Thoracic aorta (tissue), 2 donors: ENCODE measurements around the gene OIT3. TPM values are rescaled to one million over a fixed set of nuclear protein-coding genes. Genes with fewer than 3 reads are reported as not detected.

ENCODE experiments used
- ATAC-seq: fragments of 150-250 bp; one replicate; pipeline ENCODE4 v1.8.0; 2017; ENCODE audit warnings: low read depth; ENCODE audit not compliant: insufficient number of reproducible peaks, low FRiP score
- DNase-seq: peaks from one replicate; pipeline ENCODE4 v3.0.0-alpha.2; 2020; ENCODE audit warnings: low spot score
- H3K27ac ChIP-seq, 2 donors: fragments of 200-600 bp; sonication (generic); 1 replicate in 1 of 2; 2 replicates in 1 of 2; pipeline ENCODE4 v1.5.1; 2016; ENCODE audit warnings: mild to moderate bottlenecking in 2 of 2, moderate library complexity in 2 of 2
- H3K27me3 ChIP-seq: fragments of 200-600 bp; sonication (generic); replicated peaks from 2 replicates; pipeline ENCODE4 v1.6.0; 2016; ENCODE audit warnings: mild to moderate bottlenecking; ENCODE audit not compliant: insufficient read depth
- H3K36me3 ChIP-seq: fragments of 200-600 bp; sonication (generic); one replicate; pipeline ENCODE4 v1.5.1; 2016
- H3K4me1 ChIP-seq, 2 donors: fragments of 200-600 bp; sonication (generic); 1 replicate in 1 of 2; 2 replicates in 1 of 2; pipeline versions ENCODE4 v1.5.1 to v1.6.0; 2016; ENCODE audit warnings: low read depth in 2 of 2, mild to moderate bottlenecking in 1 of 2; ENCODE audit not compliant: control insufficient read depth in 1 of 2
- H3K4me3 ChIP-seq: fragments of 200-600 bp; sonication (generic); 2 replicates; pipeline ENCODE4 v1.5.1; 2016; ENCODE audit warnings: mild to moderate bottlenecking
- H3K9me3 ChIP-seq: fragments of 200-600 bp; sonication (generic); 2 replicates; pipeline ENCODE4 v1.5.1; 2016
- total RNA-seq, 2 donors: library from RNA; depleted of rRNA; stranded (reverse); fragments of >200 nt; gene quantifications; one replicate each; pipeline versions ENCODE4 v1.1.0 to v1.2.3, GENCODE V29; 2016
- TF ChIP-seq, protein P1 (sequence below): fragments of 200-600 bp; sonication (generic); IDR thresholded peaks from one replicate; pipeline ENCODE4 v1.5.1; 2019; ENCODE audit warnings: antibody characterized with exemption

Gene OIT3
- total RNA-seq, 2 donors from 2014 or later = not detected

DNA sequence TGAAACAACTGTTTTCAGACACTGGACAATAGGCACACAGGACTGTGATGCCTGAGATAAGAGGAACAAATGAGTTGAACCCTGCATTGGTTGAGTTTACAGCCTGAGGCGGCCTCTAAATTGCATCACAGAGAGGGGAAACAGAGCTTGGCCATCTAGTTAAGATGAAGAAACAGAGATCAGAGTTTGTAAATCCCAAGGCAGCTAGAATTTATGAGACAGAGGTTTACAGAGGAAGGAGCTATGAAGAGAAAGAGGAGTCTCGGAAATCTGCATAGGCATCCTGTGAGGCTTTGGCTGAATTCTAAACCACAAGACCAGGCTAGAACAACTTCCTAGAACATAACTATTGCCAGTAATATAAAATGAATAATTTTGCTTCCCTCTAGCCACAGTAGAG is 41.0 kb upstream of the OIT3 start:
- Histone ChIP-seq H3K9me3 (no peaks in the 10 kb centered on the region), H3K4me1 (no peaks in the 10 kb centered on the region), H3K27me3 (no peaks in the 10 kb centered on the region), H3K36me3 (no peaks in the 10 kb centered on the region), H3K27ac (no peak overlapping the region), H3K4me3 (no peak overlapping the region)
- TF ChIP-seq, protein P1, sequence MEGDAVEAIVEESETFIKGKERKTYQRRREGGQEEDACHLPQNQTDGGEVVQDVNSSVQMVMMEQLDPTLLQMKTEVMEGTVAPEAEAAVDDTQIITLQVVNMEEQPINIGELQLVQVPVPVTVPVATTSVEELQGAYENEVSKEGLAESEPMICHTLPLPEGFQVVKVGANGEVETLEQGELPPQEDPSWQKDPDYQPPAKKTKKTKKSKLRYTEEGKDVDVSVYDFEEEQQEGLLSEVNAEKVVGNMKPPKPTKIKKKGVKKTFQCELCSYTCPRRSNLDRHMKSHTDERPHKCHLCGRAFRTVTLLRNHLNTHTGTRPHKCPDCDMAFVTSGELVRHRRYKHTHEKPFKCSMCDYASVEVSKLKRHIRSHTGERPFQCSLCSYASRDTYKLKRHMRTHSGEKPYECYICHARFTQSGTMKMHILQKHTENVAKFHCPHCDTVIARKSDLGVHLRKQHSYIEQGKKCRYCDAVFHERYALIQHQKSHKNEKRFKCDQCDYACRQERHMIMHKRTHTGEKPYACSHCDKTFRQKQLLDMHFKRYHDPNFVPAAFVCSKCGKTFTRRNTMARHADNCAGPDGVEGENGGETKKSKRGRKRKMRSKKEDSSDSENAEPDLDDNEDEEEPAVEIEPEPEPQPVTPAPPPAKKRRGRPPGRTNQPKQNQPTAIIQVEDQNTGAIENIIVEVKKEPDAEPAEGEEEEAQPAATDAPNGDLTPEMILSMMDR = no peak
- ATAC-seq = no peak
- no peak for DNase-seq

DNA sequence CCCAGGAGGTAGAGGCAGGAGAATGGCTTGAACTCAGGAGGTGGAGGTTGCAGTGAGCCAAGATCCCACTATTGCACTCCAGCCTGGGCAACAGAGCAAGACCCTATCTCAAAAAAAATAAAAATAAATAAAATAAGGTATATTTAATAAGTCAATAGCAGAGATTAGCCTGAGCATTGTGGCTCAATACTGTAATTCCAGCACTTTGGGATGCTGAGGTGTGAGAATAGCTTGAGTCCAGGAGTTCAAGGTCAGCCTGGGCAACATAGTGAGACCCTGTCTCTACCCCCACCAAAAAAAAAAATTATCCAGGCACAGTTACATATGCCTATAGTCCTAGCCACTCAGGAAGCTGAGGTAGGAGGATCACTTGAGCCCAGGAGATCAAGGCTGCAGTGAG is 38.4 kb upstream of the OIT3 start:
- no peaks in the 10 kb centered on the region for H3K27me3 ChIP-seq
- TF ChIP-seq, protein P1 = no peak
- no peak for ATAC-seq

DNA sequence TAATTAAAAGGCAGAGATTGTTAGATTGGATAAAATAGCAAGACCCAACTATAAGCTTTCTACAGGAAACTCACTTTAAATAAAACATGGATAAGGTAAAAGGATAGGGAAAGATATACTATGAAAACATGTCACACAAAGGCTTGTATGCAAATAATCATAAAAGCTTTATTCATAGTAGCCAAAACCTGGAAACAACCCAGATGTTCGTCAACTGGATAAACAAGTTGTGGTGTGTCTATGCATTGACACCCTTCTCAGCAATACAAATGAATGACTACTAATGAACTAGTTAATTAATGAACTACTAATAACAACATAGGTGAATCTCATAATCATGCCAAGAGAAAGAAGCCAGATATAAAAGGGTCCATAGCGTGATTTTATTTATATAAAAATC is 37.7 kb upstream of the OIT3 start:
- TF ChIP-seq, protein P1 = no peak
- H3K36me3 ChIP-seq = no peaks in the 10 kb centered on the region
- no peaks in the 10 kb centered on the region for H3K27me3 ChIP-seq
- H3K27ac ChIP-seq = no peak overlapping the region
- no peak for ATAC-seq
- no peak for DNase-seq
- no peak overlapping the region for H3K4me3 ChIP-seq
- no peaks in the 10 kb centered on the region for H3K4me1 ChIP-seq
- H3K9me3 ChIP-seq = no peaks in the 10 kb centered on the region

More for the DNA sequence above, 38.4 kb upstream of the OIT3 start:
- Histone ChIP-seq H3K4me1 (no peaks in the 10 kb centered on the region), H3K27ac (no peak overlapping the region), H3K4me3 (no peak overlapping the region), H3K36me3 (no peaks in the 10 kb centered on the region), H3K9me3 (no peaks in the 10 kb centered on the region)
- DNase-seq = no peak

DNA sequence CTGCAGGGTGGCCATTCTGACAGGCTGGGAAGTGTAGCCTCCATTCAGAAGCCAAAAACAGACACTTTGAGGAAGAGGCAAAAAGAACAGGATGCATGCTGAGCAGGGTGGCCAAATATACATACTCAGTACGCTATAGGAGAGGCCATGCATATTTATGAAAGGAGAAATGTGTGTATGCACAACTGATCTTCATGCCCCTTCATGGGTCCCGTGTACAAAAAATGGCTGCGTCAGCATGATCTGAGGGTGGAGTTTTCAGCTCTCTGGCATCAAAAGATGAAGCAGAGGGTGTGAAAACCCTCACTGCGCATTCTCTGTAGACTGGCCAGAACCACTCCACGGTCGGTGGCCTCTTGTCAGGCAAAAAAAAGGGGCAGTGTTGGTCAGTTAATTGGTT is 35.5 kb upstream of the OIT3 start:
- no peak for ATAC-seq
- Histone ChIP-seq H3K9me3 (no peaks in the 10 kb centered on the region), H3K27ac (no peak overlapping the region), H3K4me1 (no peaks in the 10 kb centered on the region), H3K36me3 (peaks cover 4% of the 10 kb centered on the region), H3K27me3 (no peaks in the 10 kb centered on the region), H3K4me3 (no peak overlapping the region)
- TF ChIP-seq, protein P1 = no peak
- DNase-seq = no peak

DNA sequence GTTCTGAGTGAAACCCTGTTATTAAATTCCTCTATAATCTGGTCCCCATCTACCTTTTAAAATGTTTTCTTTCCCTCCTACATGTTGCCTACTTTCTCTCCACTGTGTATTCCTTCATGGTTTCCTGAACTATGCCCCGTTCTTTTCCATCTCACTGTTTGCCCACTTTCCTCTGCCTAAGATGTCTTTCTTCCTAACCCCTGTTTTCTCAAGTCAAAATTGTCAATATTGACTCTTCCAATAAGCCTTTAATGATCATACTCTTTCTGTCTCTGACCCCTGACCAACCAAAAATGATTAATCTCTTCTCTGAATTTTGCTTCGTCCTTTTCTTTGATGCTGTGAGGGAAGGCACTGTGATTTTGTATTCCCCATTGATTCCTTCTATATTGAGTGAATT is 30.6 kb upstream of the OIT3 start:
- no peak for ATAC-seq
- no peak overlapping the region for H3K27ac ChIP-seq
- H3K4me3 ChIP-seq = no peak overlapping the region
- DNase-seq = no peak
- TF ChIP-seq, protein P1 = no peak
- no peaks in the 10 kb centered on the region for H3K27me3 ChIP-seq
- no peaks in the 10 kb centered on the region for H3K9me3 ChIP-seq
- H3K36me3 ChIP-seq = peaks cover 4% of the 10 kb centered on the region
- no peaks in the 10 kb centered on the region for H3K4me1 ChIP-seq
